Stomach (tissue), 8 donors: ENCODE data around the gene ZNF732. TPM values are rescaled to one million over a fixed set of nuclear protein-coding genes. Genes with fewer than 3 reads are reported as not detected.

ENCODE experiments used
- polyA plus RNA-seq, 3 donors: library from polyadenylated mRNA; stranded (reverse); fragments of 200-250 nt; gene quantifications; one replicate each; pipeline ENCODE4 v1.2.3, GENCODE V29; 2013
- small RNA-seq, 4 donors: library from RNA; depleted of rRNA; stranded (forward); fragments of <200 nt; gene quantifications; one replicate each; pipeline ENCODE3, GENCODE V24; 2016
- total RNA-seq, 5 donors: library from RNA; depleted of rRNA; stranded (reverse); fragments of >200 nt; gene quantifications; one replicate each; pipeline versions ENCODE4 v1.1.0 to v1.2.3, GENCODE V29; 2014 to 2016
- donor health status: healthy with polysubstance abuse.
- donor health status: Bipolar disorder and iron deficiency.
- donor health status: healthy.

Gene ZNF732
- total and polyA plus RNA-seq, 8 donors, result 0.15 to 5.1 (median 0.29) TPM; not detected in 5

Small RNA genes lying within 50 kb of the gene (small RNA-seq; reads per million reads assigned to genes)
- gene AC079140.2, result 0 reads per million in 4 donors
- gene MIR571, result 0 reads per million in 4 donors

Other genes starting within 250 kb of the ZNF732 start
- 10 to 100 TPM in 2 of 5 donors, 1 to 10 TPM in 2, under 1 TPM in 1; 0.58 to 18.2 (median 7.1) TPM for gene ZNF718, start 181.0 kb downstream of the ZNF732 start, total RNA-seq
- 1 to 10 TPM in 1 of 3 donors, under 1 TPM in 2; 0.61 to 1.5 (median 0.68) TPM for gene ZNF718, start 181.0 kb downstream of the ZNF732 start, polyA plus RNA-seq
- gene ZNF141, start 32.3 kb upstream of the ZNF732 start, total RNA-seq, result 10 to 100 TPM; 20.9 to 74.7 (median 31.3) TPM
- gene ZNF141, start 32.3 kb upstream of the ZNF732 start, polyA plus RNA-seq, result 1 to 10 TPM; 2.6 to 4.2 (median 3.4) TPM
- gene ZNF721, start 193.7 kb upstream of the ZNF732 start, total RNA-seq, result 10 to 100 TPM; 21.1 to 62.9 (median 50.8) TPM
- gene ZNF721, start 193.7 kb upstream of the ZNF732 start, polyA plus RNA-seq, result 1 to 10 TPM; 8.4 to 9.2 (median 8.7) TPM
- 100 to 1,000 TPM in 2 of 5 donors, 10 to 100 TPM in 3; 65.5 to 213 (median 83.0) TPM for gene PIGG, start 193.7 kb upstream of the ZNF732 start, total RNA-seq
- gene PIGG, start 193.7 kb upstream of the ZNF732 start, polyA plus RNA-seq, result 10 to 100 TPM; 13.0 to 36.7 (median 21.3) TPM